ENCODE data around the gene CYP4F22.
"Not testable (repeated sequence)": the region's sequence is repeated elsewhere in the genome, so short reads cannot be mapped to it uniquely, and the experiment has no call there.

The CYP4F22 gene

GRCh38 chr19:15508035-15508710 is at the start of gene CYP4F22:
Gene CYP4F22, plus strand, starts transcription at chr19:15508525. Its CDS starts 16,812 bp downstream, at chr19:15525337.
- no peak for DNase-seq

GRCh38 chr19:15461694-15462093 is 46.6 kb upstream of the CYP4F22 start:
- no peak for DNase-seq

- no peak for DNase-seq
These were observed 44.4 kb upstream of the CYP4F22 start for GRCh38 chr19:15463861-15464371.

GRCh38 chr19:15464394-15465385 is 43.6 kb upstream of the CYP4F22 start, which contains the start of gene RASAL3:
Gene RASAL3, minus strand, starts transcription at chr19:15464544. Its CDS starts 186 bp downstream, at chr19:15464358.
- DNase-seq, result no peak

- DNase-seq, result no peak
These were observed 41.2 kb upstream of the CYP4F22 start for GRCh38 chr19:15466851-15467733.

GRCh38 chr19:15467734-15468214 is 40.6 kb upstream of the CYP4F22 start:
- DNase-seq, result no peak

- no peak for DNase-seq
These were observed 39.4 kb upstream of the CYP4F22 start for GRCh38 chr19:15468675-15469512.

- DNase-seq, result no peak
These were observed 38.6 kb upstream of the CYP4F22 start for GRCh38 chr19:15469513-15470297.

- no peak for DNase-seq
These were observed 36.7 kb upstream of the CYP4F22 start for GRCh38 chr19:15471639-15472101.

GRCh38 chr19:15473821-15474220 is 34.5 kb upstream of the CYP4F22 start:
- DNase-seq, result not testable (repeated sequence)

- DNase-seq, result no peak
These were observed 33.2 kb upstream of the CYP4F22 start for GRCh38 chr19:15475169-15475568.

- no peak for DNase-seq
These were observed 32.7 kb upstream of the CYP4F22 start for GRCh38 chr19:15475611-15476010.

GRCh38 chr19:15476325-15476724 is 32.0 kb upstream of the CYP4F22 start:
- no peak for DNase-seq

GRCh38 chr19:15479391-15480345 is 28.7 kb upstream of the CYP4F22 start, which contains the start of gene PGLYRP2:
Gene PGLYRP2, minus strand, starts transcription at chr19:15479501. Its CDS starts 130 bp downstream, at chr19:15479371.
- no peak for DNase-seq

- DNase-seq, result not testable (repeated sequence)
These were observed 27.3 kb upstream of the CYP4F22 start for GRCh38 chr19:15480996-15481395.

GRCh38 chr19:15485768-15486167 is 22.6 kb upstream of the CYP4F22 start:
- not testable (repeated sequence) for DNase-seq

- no peak for DNase-seq
These were observed 21.3 kb upstream of the CYP4F22 start for GRCh38 chr19:15487038-15487437.

- no peak for DNase-seq
These were observed 19.7 kb upstream of the CYP4F22 start for GRCh38 chr19:15488489-15489226.

All from NCI-H1436 treated with DMSO at 0.1 percent for 48 hours (cell line).